RWPE2 (cell line): Measurements from ENCODE around the gene ACBD4.

ENCODE experiments used
- ATAC-seq: fragments of 200-7000 bp; cut with Tn5 transposase; 3 replicates; pipeline ENCODE4 v1.9.1; 2021; ENCODE audit warnings: low read depth
- DNase-seq: peaks from one replicate; pipeline ENCODE4 v3.0.0-alpha.2; 2020; ENCODE audit warnings: low spot score
- H3K27ac ChIP-seq: fragments of 450-650 bp; 2 replicates; pipeline ENCODE4 v1.5.1; 2017; ENCODE audit warnings: mild to moderate bottlenecking; ENCODE audit not compliant: poor library complexity, severe bottlenecking
- H3K27me3 ChIP-seq: fragments of 250-450 bp; sonication (Bioruptor Pico); 2 replicates; pipeline ENCODE4 v1.5.1; 2021; ENCODE audit warnings: mild to moderate bottlenecking, moderate library complexity; ENCODE audit not compliant: insufficient read depth, poor library complexity, severe bottlenecking
- H3K36me3 ChIP-seq: fragments of 250-450 bp; sonication (Bioruptor Pico); 2 replicates; pipeline ENCODE4 v1.5.1; 2020; ENCODE audit warnings: low read depth, mild to moderate bottlenecking, moderate library complexity
- H3K4me1 ChIP-seq: fragments of 250-450 bp; sonication (Bioruptor Pico); 2 replicates; pipeline ENCODE4 v1.5.1; 2021; ENCODE audit warnings: mild to moderate bottlenecking, moderate library complexity; ENCODE audit not compliant: insufficient read depth, poor library complexity, severe bottlenecking
- H3K4me3 ChIP-seq: fragments of 250-450 bp; sonication (Bioruptor Pico); 2 replicates; pipeline ENCODE4 v1.5.1; 2021; ENCODE audit warnings: mild to moderate bottlenecking, moderate library complexity; ENCODE audit not compliant: severe bottlenecking
- H3K9me3 ChIP-seq: fragments of 250-450 bp; sonication (Bioruptor Pico); 2 replicates; pipeline ENCODE4 v1.5.1; 2021; ENCODE audit warnings: mild to moderate bottlenecking, moderate library complexity; ENCODE audit not compliant: severe bottlenecking
- CTCF ChIP-seq: fragments of 450-650 bp; IDR thresholded peaks from one replicate; pipeline ENCODE4 v1.5.1; 2017; ENCODE audit warnings: mild to moderate bottlenecking, moderate library complexity; ENCODE audit not compliant: poor library complexity, severe bottlenecking

Gene ACBD4

GRCh38 chr17:45190503-45191255 lies 55.2 kb downstream of the ACBD4 start:
- Histone ChIP-seq H3K36me3 (no peaks in the 10 kb centered on the region), H3K9me3 (no peaks in the 10 kb centered on the region), H3K4me1 (no peaks in the 10 kb centered on the region), H3K4me3 (no peak overlapping the region), H3K27ac (no peak overlapping the region), H3K27me3 (no peaks in the 10 kb centered on the region)
- DNase-seq (no peak), ATAC-seq (no peak)
- TF ChIP-seq CTCF = no peak
